Hepatocyte (in vitro differentiated cells): ENCODE results near the gene INHBA. TPM values are rescaled to one million over a fixed set of nuclear protein-coding genes. Genes with fewer than 3 reads are reported as not detected.

ENCODE experiments used
- DNase-seq: peaks from one replicate; pipeline ENCODE4 v3.0.0-alpha.2; 2016; ENCODE audit warnings: low spot score
- H2AFZ ChIP-seq: fragments of 200-600 bp; sonication (generic); 2 replicates; pipeline ENCODE4 v1.6.0; 2016; ENCODE audit warnings: antibody characterized with exemption, mild to moderate bottlenecking
- H3K27ac ChIP-seq: fragments of 200-600 bp; sonication (generic); 2 replicates; pipeline ENCODE4 v1.5.1; 2016; ENCODE audit warnings: mild to moderate bottlenecking
- H3K27me3 ChIP-seq: fragments of 200-600 bp; sonication (generic); 2 replicates; pipeline ENCODE4 v1.6.1; 2016
- H3K36me3 ChIP-seq: fragments of 200-600 bp; sonication (generic); replicated peaks from 2 replicates; pipeline ENCODE4 v1.5.1; 2016; ENCODE audit warnings: low read depth; ENCODE audit not compliant: insufficient read depth
- H3K4me1 ChIP-seq: fragments of 200-600 bp; sonication (generic); 2 replicates; pipeline ENCODE4 v1.5.1; 2016; ENCODE audit warnings: mild to moderate bottlenecking, moderate library complexity; ENCODE audit not compliant: insufficient read depth
- H3K4me2 ChIP-seq: fragments of 200-600 bp; sonication (generic); 2 replicates; pipeline ENCODE4 v1.6.0; 2016
- H3K4me3 ChIP-seq: fragments of 200-600 bp; sonication (generic); 2 replicates; pipeline ENCODE4 v1.5.1; 2016; ENCODE audit warnings: mild to moderate bottlenecking
- H3K79me2 ChIP-seq: fragments of 200-600 bp; sonication (generic); 2 replicates; pipeline ENCODE4 v1.6.0; 2017; ENCODE audit warnings: mild to moderate bottlenecking
- H3K9me2 ChIP-seq: fragments of 200-600 bp; sonication (generic); replicated peaks from 2 replicates; pipeline ENCODE4 v1.6.0; 2017; ENCODE audit warnings: mild to moderate bottlenecking; ENCODE audit not compliant: insufficient read depth
- H3K9me3 ChIP-seq: fragments of 200-600 bp; sonication (generic); 2 replicates; pipeline ENCODE4 v1.5.1; 2016; ENCODE audit warnings: low read depth, mild to moderate bottlenecking
- H4K20me1 ChIP-seq: fragments of 200-600 bp; sonication (generic); 2 replicates; pipeline ENCODE4 v1.6.0; 2016; ENCODE audit warnings: mild to moderate bottlenecking; ENCODE audit not compliant: insufficient read depth, poor library complexity, severe bottlenecking
- CTCF ChIP-seq: fragments of 200-600 bp; sonication (generic); IDR thresholded peaks from 2 replicates; pipeline ENCODE4 v1.5.1; 2016; ENCODE audit warnings: antibody characterized with exemption, mild to moderate bottlenecking; ENCODE audit not compliant: poor library complexity
- EZH2 ChIP-seq: fragments of 200-600 bp; sonication (generic); IDR thresholded peaks from 2 replicates; pipeline ENCODE4 v1.6.1; 2016; ENCODE audit warnings: antibody characterized with exemption, mild to moderate bottlenecking, borderline replicate concordance
- EZH2phosphoT487 ChIP-seq: fragments of 200-600 bp; sonication (generic); IDR thresholded peaks from one replicate; pipeline ENCODE4 v1.6.1; 2018; ENCODE audit warnings: antibody characterized with exemption, mild to moderate bottlenecking, low read depth, moderate library complexity; ENCODE audit not compliant: unreplicated experiment, severe bottlenecking
- WGBS: methylation state at CpG from one replicate; pipeline ENCODE4 v1.1.6; 2016; ENCODE audit warnings: low lambda C conversion rate; ENCODE audit errors: missing lambda C conversion rate; 5-methylcytosine and 5-hydroxymethylcytosine counted together
- polyA plus RNA-seq: library from polyadenylated mRNA; unstranded; fragments of >200 nt; fragmentation: Nextera tagmentation; extraction: Ambion mirVana; gene quantifications from 2 replicates; pipeline ENCODE4 v1.2.1, GENCODE V29; 2016
- total RNA-seq: library from RNA; depleted of rRNA; stranded (reverse); fragments of >200 nt; gene quantifications from 2 replicates; pipeline ENCODE4 v1.2.3, GENCODE V29; 2014

The INHBA gene
- total and polyA plus RNA-seq, 2 experiments from 2014 or later = 7.0 to 8.2 TPM

GRCh38 chr7:41689815-41690214 lies 13.1 kb downstream of the INHBA start:
- Histone ChIP-seq H3K9me3 (no peaks in the 10 kb centered on the region), H3K4me3 (no peak overlapping the region), H3K4me1 (peaks cover 17% of the 10 kb centered on the region), H3K9me2 (no peaks in the 10 kb centered on the region), H4K20me1 (no peaks in the 10 kb centered on the region), H3K79me2 (peaks cover 6% of the 10 kb centered on the region), H3K27me3 (no peaks in the 10 kb centered on the region), H3K36me3 (no peaks in the 10 kb centered on the region), H3K4me2 (no peak overlapping the region), H3K27ac (no peak overlapping the region), H2AFZ (no peak overlapping the region)
- WGBS = 96% methylated on average over 16 of the region's 16 CpGs
- no peak for DNase-seq
- no peak for TF ChIP-seq EZH2
- no peak for TF ChIP-seq CTCF
- no peak for TF ChIP-seq EZH2phosphoT487

GRCh38 chr7:41688906-41689305 lies 14.0 kb downstream of the INHBA start:
- Histone ChIP-seq H3K4me1 (peaks cover 17% of the 10 kb centered on the region), H3K9me3 (no peaks in the 10 kb centered on the region), H3K4me2 (no peak overlapping the region), H2AFZ (no peak overlapping the region), H3K79me2 (no peaks in the 10 kb centered on the region), H3K4me3 (no peak overlapping the region), H3K27me3 (no peaks in the 10 kb centered on the region), H3K9me2 (no peaks in the 10 kb centered on the region), H4K20me1 (no peaks in the 10 kb centered on the region), H3K27ac (no peak overlapping the region), H3K36me3 (no peaks in the 10 kb centered on the region)
- DNase-seq = no peak
- 90% methylated on average over 2 of the region's 2 CpGs for WGBS
- no peak for TF ChIP-seq CTCF
- TF ChIP-seq EZH2phosphoT487 = no peak
- no peak for TF ChIP-seq EZH2

- no peaks in the 10 kb centered on the region for H3K9me2 ChIP-seq
- peaks cover 15% of the 10 kb centered on the region for H3K4me1 ChIP-seq
- no peaks in the 10 kb centered on the region for H3K9me3 ChIP-seq
- H3K27ac ChIP-seq = no peak overlapping the region
- H3K4me2 ChIP-seq = no peak overlapping the region
- TF ChIP-seq CTCF (no peak), EZH2 (no peak), EZH2phosphoT487 (no peak)
- 89% methylated on average over 2 of the region's 2 CpGs for WGBS
- H2AFZ ChIP-seq = no peak overlapping the region
- no peaks in the 10 kb centered on the region for H3K79me2 ChIP-seq
- H3K36me3 ChIP-seq = no peaks in the 10 kb centered on the region
- DNase-seq = no peak
- H4K20me1 ChIP-seq = no peaks in the 10 kb centered on the region
- H3K4me3 ChIP-seq = no peak overlapping the region
- no peaks in the 10 kb centered on the region for H3K27me3 ChIP-seq
Observed at GRCh38 chr7:41688012-41688625, 14.8 kb downstream of the INHBA start.

GRCh38 chr7:41685684-41686083 lies 17.2 kb downstream of the INHBA start:
- no peak for DNase-seq
- Histone ChIP-seq H3K79me2 (no peaks in the 10 kb centered on the region), H3K4me2 (no peak overlapping the region), H3K9me3 (no peaks in the 10 kb centered on the region), H3K27me3 (no peaks in the 10 kb centered on the region), H3K4me3 (no peak overlapping the region), H3K27ac (no peak overlapping the region), H3K9me2 (no peaks in the 10 kb centered on the region), H2AFZ (no peak overlapping the region), H3K36me3 (no peaks in the 10 kb centered on the region), H4K20me1 (no peaks in the 10 kb centered on the region), H3K4me1 (no peaks in the 10 kb centered on the region)
- no peak for TF ChIP-seq EZH2
- TF ChIP-seq EZH2phosphoT487 = no peak
- no peak for TF ChIP-seq CTCF
- WGBS = 83% methylated on average over 1 of the region's 1 CpG
